KOPT-K1 (cell line): ENCODE measurements around the gene PADI6.
"Not testable (repeated sequence)": the region's sequence is repeated elsewhere in the genome, so short reads cannot be mapped to it uniquely, and the experiment has no call there.

ENCODE experiments used
- H3K27ac ChIP-seq: fragments of 200-600 bp; sonication (generic); 2 replicates; pipeline ENCODE4 v1.5.1; 2016; ENCODE audit warnings: antibody characterized with exemption, mild to moderate bottlenecking, low read depth, low read length; ENCODE audit not compliant: poor library complexity, severe bottlenecking
- H3K36me3 ChIP-seq: fragments of 200-600 bp; sonication (generic); 2 replicates; pipeline ENCODE4 v1.5.1; 2017; ENCODE audit warnings: antibody characterized with exemption, mild to moderate bottlenecking, low read length, moderate library complexity; ENCODE audit not compliant: insufficient read depth
- H3K9me3 ChIP-seq: fragments of 200-600 bp; sonication (generic); 2 replicates; pipeline ENCODE4 v1.5.1; 2017; ENCODE audit warnings: antibody characterized with exemption, low read length, mild to moderate bottlenecking; ENCODE audit not compliant: insufficient read depth, poor library complexity, severe bottlenecking

Gene PADI6

DNA sequence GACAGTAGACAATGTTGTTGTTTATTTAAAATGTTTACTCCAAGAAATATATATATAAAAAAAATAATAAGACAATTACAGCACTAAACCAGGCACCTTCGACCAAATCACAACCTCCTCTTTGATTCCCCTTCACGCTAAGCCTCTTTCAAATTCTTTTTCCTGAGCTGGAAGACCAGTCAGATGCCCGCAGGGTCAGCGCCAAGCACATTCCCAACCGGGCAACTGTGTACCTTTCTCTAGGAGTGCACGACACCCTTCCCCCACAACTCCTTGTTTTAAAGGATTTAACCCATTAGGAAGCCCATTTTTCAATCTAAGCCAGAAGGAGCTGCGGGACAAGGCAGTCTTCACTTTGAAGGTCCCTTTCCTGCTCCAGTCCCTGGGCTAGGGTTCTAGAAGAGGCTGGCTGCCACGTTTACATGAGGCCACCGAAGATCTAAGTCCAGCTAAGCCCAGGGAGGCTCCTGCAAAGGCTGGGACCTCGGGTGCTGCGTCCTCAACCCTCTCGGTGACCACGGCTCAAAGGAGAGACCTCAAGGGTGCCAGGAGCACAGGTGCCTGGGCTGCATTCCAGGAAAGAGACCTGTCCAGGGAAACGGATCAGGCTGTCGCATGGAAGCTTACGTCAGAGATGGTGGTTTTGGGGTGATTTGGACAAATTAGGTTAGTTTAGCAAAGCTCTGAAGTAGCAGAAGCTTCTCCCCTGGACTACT is 34.9 kb downstream of the PADI6 start:
- H3K36me3 ChIP-seq: peaks cover 61% of the 10 kb centered on the region
- not testable (repeated sequence) for H3K27ac ChIP-seq, H3K9me3 ChIP-seq

DNA sequence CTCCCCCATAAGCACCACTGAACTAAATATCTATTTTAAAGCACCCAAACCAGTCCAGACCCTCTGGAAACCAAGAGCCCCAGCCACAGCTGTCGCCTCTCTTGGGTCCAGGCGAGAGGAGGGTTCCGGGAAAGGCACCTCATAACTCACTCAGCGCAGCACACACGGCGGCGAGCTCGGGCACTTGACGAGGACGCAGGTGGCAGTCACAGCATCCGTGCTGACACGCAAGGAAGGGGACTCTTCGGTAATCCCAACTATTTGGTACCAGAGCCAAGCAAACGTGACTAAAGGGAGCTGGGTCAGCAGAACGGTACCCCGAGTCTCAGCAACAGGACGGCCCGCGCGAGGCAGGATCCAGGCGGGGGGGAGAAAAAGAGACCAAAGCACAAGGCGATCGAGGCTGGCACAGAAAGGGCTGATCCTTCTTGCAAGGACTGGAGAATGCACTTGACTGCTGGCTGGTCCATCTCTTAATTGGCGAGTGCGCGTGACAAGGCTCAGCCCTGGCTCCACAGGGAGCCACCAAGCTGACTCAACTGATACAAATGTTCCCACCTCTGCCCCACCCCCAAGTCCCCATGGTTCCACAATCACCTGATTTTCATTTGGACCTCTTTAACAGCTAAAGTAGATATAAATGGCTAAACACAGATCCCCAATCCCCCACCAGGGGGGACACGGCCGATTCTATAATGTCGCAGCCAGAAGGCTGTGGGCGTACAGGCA is 36.0 kb downstream of the PADI6 start:
- not testable (repeated sequence) for H3K9me3 ChIP-seq, H3K27ac ChIP-seq
- peaks cover 72% of the 10 kb centered on the region for H3K36me3 ChIP-seq

DNA sequence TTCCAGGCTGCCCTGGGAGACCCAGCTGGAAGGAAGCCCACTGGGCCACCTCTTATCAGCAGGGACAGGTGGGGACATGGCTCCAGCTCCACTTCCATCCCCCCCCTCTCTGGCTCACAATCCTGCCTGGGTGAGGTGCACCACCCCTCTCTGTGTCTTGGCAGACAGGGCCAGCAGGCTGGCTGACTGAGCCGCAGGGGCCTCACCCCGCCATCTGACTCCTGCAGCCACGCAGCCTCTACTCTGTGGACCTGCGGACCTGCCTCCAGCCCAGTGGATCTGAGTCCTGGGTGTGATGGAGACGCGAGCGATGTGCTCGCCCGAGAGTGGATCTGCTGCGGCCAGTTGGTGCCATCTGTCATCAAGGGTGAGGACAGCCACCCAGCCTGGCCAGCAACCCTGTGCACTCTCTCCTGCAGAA is 37.4 kb downstream of the PADI6 start:
- Histone ChIP-seq H3K9me3 (no peaks in the 10 kb centered on the region), H3K36me3 (peaks cover 86% of the 10 kb centered on the region), H3K27ac (no peak overlapping the region)

DNA sequence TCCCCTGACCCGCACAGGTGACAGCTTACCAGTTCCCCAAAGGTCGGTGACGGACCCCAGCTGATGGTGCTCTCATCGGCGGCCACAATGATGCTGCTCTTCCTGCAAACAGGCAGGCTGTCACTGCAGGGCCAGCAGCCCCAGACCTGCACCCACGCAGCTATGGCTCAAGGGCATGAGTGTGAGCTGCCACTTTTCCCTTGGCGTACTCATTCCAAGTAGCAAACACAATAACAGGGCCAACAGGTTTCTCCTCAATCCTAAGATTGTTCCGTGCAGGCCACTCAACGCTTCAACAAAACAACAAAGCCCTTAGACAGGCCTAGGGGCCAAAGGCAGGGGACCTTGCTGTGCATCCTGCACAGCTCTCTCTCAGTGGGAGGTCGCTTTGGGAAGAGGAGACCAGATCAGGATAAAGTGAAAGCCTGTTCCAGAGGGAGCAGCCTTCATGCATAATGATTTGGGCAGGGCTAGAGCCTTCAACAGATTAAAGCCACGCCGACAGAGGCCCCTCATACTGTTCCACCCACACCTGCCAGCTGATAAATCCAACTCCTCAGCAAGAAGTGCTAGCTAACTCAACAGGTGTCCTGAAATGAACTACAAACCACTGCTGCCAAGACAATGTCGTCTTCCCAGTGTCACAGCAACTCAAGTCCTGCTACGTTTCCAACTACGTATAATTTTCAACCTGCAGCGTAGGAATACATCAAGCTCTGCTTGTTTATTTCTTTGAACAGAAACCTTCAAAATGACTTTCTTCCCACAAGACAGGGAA is 40.3 kb downstream of the PADI6 start:
- H3K36me3 ChIP-seq: peaks cover 100% of the 10 kb centered on the region
- no peak overlapping the region for H3K27ac ChIP-seq
- no peaks in the 10 kb centered on the region for H3K9me3 ChIP-seq

DNA sequence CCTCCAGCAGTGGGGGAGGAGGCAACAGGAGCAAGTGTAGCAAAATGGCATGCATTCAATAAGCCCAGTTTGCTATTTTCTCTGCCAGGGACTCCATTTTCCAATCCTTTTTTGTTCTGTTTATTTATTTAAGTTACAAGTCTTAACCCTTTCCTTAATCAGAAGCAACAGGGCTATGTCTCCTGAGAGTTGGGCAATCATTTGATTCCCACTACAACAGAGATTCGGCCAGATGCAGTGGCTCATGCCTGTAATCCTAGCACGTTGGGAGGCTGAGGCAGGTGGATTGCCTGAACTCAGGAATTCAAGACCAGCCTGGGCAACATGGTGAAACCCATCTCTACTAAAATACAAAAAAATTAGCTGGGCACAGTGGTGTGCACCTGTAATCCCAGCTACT is 42.0 kb downstream of the PADI6 start:
- Histone ChIP-seq H3K27ac (no peak overlapping the region), H3K9me3 (no peaks in the 10 kb centered on the region), H3K36me3 (peaks cover 100% of the 10 kb centered on the region)

DNA sequence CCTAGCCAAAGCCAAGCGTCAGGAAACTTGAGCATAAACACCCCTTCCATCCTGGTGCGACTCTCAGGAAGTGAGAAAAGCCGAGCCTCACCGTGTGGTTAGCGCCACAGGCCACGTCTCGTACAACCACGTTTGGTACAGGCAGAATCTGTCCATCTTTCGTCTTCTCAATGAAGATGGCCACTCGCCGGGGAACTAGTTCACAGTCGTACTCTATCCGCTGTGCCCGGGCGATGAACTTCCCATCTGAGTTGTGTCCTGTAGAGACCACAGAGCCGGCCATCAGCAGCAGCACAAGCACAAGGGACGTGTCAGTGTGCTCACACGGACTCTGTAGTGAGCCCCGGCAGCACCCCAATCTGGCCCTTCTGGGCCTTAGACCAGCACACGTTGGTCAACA is 44.4 kb downstream of the PADI6 start:
- Histone ChIP-seq H3K27ac (no peak overlapping the region), H3K36me3 (peaks cover 100% of the 10 kb centered on the region), H3K9me3 (no peaks in the 10 kb centered on the region)

DNA sequence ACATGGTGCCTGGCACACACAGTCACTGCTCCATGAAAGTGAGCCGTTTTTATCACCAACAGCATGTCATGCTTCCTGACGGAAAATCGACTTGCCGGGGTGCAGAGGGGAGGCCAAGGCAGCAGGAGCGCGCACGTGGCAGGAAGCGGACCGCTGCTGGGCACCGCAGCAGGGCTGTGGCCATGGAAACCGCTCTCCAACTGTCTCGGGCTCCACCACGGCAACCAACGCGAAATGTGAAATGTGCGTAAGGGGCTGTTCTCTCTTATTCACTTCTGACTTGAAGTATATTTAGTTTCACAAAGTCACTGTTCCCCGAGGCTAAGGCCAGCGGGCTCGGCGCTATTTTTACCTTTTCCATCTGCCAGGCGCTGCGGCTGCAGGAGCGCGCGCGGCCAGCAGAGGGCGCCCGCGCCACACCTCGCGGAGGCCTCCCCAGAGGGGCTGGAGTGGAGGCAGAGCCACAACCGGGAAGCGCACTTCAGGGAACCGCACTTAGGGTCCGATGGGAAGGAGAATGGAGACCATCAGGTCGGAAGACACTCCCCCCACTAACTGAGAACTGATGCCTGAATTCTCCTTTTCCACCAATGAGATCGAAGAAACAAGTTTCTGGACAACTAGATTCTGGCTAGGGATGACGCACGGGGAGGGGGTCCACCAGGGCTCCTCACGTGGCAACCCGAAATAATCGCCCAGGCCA is 47.8 kb downstream of the PADI6 start:
- Histone ChIP-seq H3K9me3 (no peaks in the 10 kb centered on the region), H3K36me3 (peaks cover 100% of the 10 kb centered on the region), H3K27ac (no peak overlapping the region)

DNA sequence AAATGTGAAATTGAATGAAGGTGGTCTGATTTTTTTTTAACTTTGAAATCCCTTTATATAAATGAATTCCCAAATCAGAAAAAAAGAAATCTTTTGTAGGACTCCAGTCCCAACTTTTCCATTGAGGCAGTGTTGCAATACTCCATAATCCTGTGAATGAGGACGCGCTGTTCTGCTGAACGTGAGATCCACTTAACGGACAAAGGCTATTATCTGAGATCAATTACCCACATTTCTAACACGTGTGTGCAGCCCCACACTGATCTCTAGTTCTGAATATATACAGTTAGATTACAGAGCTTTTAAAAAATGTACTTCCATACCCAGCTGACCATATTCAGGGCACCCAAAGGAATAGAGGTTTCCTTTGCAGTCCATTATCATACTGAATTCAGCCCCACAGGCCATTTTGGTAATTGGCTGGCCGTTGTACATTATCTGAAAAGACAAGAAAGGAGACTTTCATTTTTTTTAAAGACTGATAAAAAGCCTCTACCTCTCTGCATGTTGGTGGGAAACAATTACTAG is 48.5 kb downstream of the PADI6 start:
- H3K36me3 ChIP-seq: peaks cover 100% of the 10 kb centered on the region

DNA sequence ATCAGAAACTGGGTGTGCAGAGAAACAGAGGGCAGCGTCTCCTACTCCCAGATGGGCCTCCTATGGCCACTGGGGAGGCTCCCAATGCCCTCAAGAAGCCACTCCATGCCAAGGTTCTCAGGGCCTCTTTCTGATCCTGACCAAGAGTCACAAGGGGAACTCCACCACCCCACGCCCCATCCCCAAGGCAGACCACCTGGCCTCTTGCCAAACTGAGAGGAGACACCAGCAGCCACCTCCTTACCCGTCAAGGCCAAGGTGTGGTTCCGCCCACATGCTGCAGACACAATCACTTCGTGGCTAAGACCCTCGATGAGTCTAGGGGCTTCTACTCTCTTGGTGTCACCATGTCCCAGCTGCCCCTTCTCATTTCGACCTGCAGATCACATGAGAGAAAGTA is 50.5 kb downstream of the PADI6 start:
- Histone ChIP-seq H3K36me3 (peaks cover 100% of the 10 kb centered on the region), H3K9me3 (no peaks in the 10 kb centered on the region), H3K27ac (no peak overlapping the region)

More for the DNA sequence above, 48.5 kb downstream of the PADI6 start:
- H3K9me3 ChIP-seq: no peaks in the 10 kb centered on the region
- no peak overlapping the region for H3K27ac ChIP-seq

DNA sequence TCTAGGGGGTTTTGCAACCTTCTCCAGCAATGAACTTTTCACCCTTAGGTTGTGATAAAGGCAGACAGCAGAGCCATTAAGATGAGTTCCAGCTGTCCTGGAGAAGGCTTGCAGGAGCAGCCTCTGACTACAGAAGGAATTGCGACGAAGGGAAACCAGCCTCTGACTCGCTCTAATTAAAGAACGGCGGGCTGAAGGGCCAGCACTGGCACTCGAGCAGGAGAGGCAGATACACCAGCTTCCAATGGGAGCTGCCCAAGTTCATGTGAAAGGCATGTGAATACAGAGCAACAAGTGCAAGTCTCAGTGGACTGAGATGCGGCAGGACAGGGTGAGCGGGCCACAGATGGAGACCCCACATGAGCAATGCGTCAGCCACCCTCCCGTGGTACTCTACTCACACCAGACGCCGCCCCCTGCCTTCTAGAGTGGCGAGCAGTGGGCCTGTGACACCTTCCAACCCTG is 51.8 kb downstream of the PADI6 start:
- H3K27ac ChIP-seq: no peak overlapping the region
- no peaks in the 10 kb centered on the region for H3K9me3 ChIP-seq
- H3K36me3 ChIP-seq: peaks cover 100% of the 10 kb centered on the region

DNA sequence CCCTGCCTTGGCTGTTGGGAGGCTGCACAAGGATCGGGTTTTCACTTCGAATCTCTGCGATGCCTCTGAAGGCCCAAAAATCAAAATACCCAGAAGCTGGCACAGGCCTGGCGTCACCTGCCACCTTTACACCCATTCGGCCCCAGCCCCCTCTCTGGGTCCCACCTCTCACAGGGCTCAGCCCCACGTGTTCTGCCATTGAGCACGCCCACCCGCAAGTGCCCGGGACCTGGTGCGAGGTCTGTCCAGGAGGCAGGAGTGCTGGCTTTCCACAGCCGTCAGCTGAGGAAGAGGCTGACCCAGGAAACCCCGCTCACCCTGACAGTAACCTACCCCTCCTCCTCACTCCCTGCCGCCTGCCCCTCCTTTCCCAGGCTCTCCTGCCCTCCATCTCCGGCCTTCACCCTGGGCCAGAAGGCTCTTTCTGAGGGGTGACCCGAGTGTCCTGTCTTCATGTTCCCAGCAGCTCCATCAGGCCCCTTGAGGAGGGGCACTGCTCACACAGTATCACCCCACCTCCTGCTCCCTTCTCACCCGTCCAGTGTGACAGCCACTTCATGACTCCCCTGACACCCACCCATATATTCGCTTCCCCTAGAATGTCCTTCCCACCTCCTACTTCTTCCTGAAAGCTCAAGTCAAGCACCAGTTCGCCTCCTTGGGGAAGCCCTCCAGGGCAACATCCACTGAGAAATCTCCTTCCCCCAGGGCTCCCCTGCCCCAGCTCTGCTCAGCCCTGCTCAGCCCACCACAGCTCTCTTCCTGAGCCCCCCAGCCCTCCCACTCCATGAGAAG is 54.0 kb downstream of the PADI6 start:
- Histone ChIP-seq H3K9me3 (no peaks in the 10 kb centered on the region), H3K36me3 (peaks cover 100% of the 10 kb centered on the region), H3K27ac (no peak overlapping the region)

DNA sequence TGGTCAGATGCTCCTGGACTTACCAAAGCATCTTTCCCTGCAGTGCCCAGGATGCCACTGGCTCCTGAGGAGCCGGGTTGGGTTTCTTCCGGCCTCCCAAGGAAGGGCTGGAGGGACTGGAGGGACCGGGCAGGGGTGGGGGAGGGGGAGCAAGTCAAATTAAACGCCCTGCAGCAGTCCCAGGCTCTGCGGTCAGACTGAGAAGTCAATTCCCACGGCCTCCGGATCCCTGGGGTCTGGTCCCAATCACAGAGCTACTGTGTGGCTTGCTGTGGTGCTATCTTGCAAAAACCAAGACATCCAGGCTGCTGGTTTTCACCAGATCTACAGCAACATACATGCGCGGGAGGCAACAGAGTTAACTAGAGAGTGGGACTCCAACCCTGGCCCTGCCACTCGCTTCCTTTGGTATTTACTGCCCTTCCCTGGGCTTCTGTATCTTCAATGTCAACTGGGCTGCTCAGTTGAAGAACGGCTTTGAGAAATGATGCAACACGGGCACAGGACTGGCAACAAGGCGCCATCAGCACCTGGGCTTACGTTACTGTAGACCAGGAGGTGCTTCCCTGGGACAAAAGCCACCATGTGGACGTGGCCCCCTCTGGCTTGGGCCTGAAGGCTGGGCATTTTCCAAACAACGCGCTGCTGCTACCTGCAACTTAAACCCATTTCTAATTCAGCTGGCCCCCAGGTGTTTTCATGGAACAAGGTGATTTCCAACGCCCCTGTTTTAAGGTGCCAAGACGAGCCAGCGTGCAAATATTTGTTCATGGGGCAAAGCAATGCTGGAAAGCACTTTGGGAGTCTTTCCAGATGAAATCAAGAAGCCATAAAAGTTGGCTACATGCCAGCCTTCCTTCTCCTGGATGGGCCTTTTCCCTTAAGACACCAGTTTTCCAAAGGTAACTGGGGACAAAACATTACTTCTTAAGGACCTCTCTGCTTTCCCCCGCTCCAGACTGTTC is 56.0 kb downstream of the PADI6 start:
- Histone ChIP-seq H3K36me3 (peaks cover 98% of the 10 kb centered on the region), H3K9me3 (no peaks in the 10 kb centered on the region), H3K27ac (no peak overlapping the region)

DNA sequence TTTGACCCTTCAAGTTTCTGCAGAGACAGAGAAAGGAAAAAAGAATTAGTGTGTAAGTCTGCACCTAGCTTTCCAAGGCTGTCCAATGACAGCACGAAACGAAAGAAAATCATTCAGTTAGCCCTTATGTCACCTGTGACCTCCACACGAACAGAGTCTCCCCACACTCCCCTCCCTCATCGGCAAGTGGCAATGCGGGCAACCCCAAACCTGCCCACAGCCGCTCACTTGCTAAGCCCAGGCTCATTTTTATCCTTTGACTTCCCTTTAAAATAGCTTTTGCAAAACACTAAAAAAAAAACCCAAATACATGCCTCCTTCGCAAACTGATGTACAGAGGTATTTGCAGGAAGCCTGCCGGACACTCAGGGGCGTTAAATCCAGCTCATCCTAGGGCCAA is 57.2 kb downstream of the PADI6 start:
- H3K27ac ChIP-seq: no peak overlapping the region
- peaks cover 98% of the 10 kb centered on the region for H3K36me3 ChIP-seq
- H3K9me3 ChIP-seq: no peaks in the 10 kb centered on the region
